MCF 10A (cell line): ENCODE results near the gene RABEP1. TPM values are rescaled to one million over a fixed set of nuclear protein-coding genes. Genes with fewer than 3 reads are reported as not detected.
"Not testable (repeated sequence)": the region's sequence is repeated elsewhere in the genome, so short reads cannot be mapped to it uniquely, and the experiment has no call there.

ENCODE experiments used
- Bru-seq: library from RNA; stranded (reverse); fragments of 400-500 nt; gene quantifications from one replicate; lab custom pipeline; 2021; lab: Mats Ljungman, UMichigan
- BruChase-seq, 2 experiments: library from RNA; stranded (reverse); fragments of 400-500 nt; gene quantifications; one replicate each; lab custom pipeline; 2021; lab: Mats Ljungman, UMichigan
- BruUV-seq: library from RNA; stranded (reverse); fragments of 400-500 nt; replicated peaks from 2 replicates; lab custom pipeline; 2021; lab: Mats Ljungman, UMichigan
- CTCF ChIA-PET: fragments of 300-600 bp; sonication (Branson Sonifier 250); formaldehyde crosslinking; extraction: SDS; loops from one replicate; lab custom pipeline; 2021; ENCODE audit warnings: antibody characterized with exemption, inconsistent platforms; lab: Yijun Ruan, JAX
- POLR2A ChIA-PET: fragments of 300-600, 350-650 bp; sonication (Branson Sonifier 250); formaldehyde crosslinking; extraction: SDS; loops from one replicate; lab custom pipeline; 2020; ENCODE audit warnings: antibody characterized with exemption, inconsistent platforms; lab: Yijun Ruan, JAX
- DNase-seq: peaks from one replicate; pipeline ENCODE4 v3.0.0-alpha.2; 2018; ENCODE audit not compliant: unreplicated experiment
- H3K27ac Mint-ChIP-seq: one replicate; pipeline ENCODE4 v1.8.0; 2022; ENCODE audit warnings: mild to moderate bottlenecking, low read depth, mixed read lengths; ENCODE audit not compliant: unreplicated experiment
- H3K27me3 Mint-ChIP-seq: one replicate; pipeline ENCODE4 v1.8.0; 2022; ENCODE audit warnings: mixed read lengths; ENCODE audit not compliant: insufficient read depth, unreplicated experiment
- H3K36me3 Mint-ChIP-seq: one replicate; pipeline ENCODE4 v1.8.0; 2022; ENCODE audit warnings: mild to moderate bottlenecking, moderate library complexity, mixed read lengths; ENCODE audit not compliant: insufficient read depth, unreplicated experiment
- H3K4me1 Mint-ChIP-seq: one replicate; pipeline ENCODE4 v1.8.0; 2022; ENCODE audit warnings: mixed read lengths; ENCODE audit not compliant: insufficient read depth, unreplicated experiment
- H3K4me3 Mint-ChIP-seq: one replicate; pipeline ENCODE4 v1.8.0; 2022; ENCODE audit warnings: mild to moderate bottlenecking, moderate library complexity, mixed read lengths; ENCODE audit not compliant: unreplicated experiment
- H3K9me3 Mint-ChIP-seq: one replicate; pipeline ENCODE4 v1.8.0; 2022; ENCODE audit warnings: mixed read lengths; ENCODE audit not compliant: unreplicated experiment
- CTCF ChIP-seq: fragments of 200-600 bp; IDR thresholded peaks from one replicate; pipeline ENCODE4 v1.8.0; 2022; ENCODE audit warnings: antibody characterized with exemption, mild to moderate bottlenecking; ENCODE audit not compliant: unreplicated experiment
- intact Hi-C: fragments of 100-400 bp; cut with micrococcal nuclease; formaldehyde crosslinking; loops from 2 replicates; pipeline ENCODE4 v1.14.1; 2022
- long read RNA-seq: library from polyadenylated mRNA; stranded (forward); transcript quantifications from one replicate; pipeline ENCODE4 v2.0.0, GENCODE V29; 2022
- total RNA-seq: library from RNA; stranded (reverse); gene quantifications from 2 replicates; pipeline ENCODE4 v1.2.3, GENCODE V29; 2022

Gene RABEP1, protein sequence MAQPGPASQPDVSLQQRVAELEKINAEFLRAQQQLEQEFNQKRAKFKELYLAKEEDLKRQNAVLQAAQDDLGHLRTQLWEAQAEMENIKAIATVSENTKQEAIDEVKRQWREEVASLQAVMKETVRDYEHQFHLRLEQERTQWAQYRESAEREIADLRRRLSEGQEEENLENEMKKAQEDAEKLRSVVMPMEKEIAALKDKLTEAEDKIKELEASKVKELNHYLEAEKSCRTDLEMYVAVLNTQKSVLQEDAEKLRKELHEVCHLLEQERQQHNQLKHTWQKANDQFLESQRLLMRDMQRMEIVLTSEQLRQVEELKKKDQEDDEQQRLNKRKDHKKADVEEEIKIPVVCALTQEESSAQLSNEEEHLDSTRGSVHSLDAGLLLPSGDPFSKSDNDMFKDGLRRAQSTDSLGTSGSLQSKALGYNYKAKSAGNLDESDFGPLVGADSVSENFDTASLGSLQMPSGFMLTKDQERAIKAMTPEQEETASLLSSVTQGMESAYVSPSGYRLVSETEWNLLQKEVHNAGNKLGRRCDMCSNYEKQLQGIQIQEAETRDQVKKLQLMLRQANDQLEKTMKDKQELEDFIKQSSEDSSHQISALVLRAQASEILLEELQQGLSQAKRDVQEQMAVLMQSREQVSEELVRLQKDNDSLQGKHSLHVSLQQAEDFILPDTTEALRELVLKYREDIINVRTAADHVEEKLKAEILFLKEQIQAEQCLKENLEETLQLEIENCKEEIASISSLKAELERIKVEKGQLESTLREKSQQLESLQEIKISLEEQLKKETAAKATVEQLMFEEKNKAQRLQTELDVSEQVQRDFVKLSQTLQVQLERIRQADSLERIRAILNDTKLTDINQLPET
- total RNA-seq (49.5 and 50.1 TPM in 2 replicates), Bru-seq, nascent RNA (percentile 77 among the genes with signal in this experiment), BruChase-seq, experiment 1, labeled RNA remaining after a 6-hour chase (percentile 86 among the genes with signal in this experiment), BruChase-seq, experiment 2, labeled RNA remaining after a 2-hour chase (percentile 79 among the genes with signal in this experiment)
- long read RNA-seq, full-length matches to known transcripts = 65 of 116 reads
- long read RNA-seq, partial matches to known transcripts = 20 of 116 reads
- long read RNA-seq, other reads (novel, unspliced or antisense) = 31 of 116 reads

GRCh38 chr17:5281814-5282641, at the start of gene RABEP1:
TSS of gene RABEP1 (plus strand) at chr17:5282284. CDS start at chr17:5282487, 203 bp downstream.
- POLR2A ChIA-PET = interaction anchor here (0.6 to 2.4 kb wide), 12 partner anchors 9 to 1371 kb away, joined by 3 to 10 read pairs (median 4); partner anchors contain the start of gene NUP88
- Mint-ChIP-seq H3K4me3 (peak within 1 kb of the TSS; percentile 74), H3K9me3 (no peaks in the 10 kb centered on the region), H3K27ac (peak within 1 kb of the TSS; percentile 51), H3K27me3 (no peaks in the 10 kb centered on the region), H3K4me1 (peaks cover 25% of the 10 kb centered on the region), H3K36me3 (peaks cover 26% of the 10 kb centered on the region)
- intact Hi-C loops = no loop called here
- BruUV-seq = no TSS peak
- CTCF ChIA-PET = interaction anchor here (0.6 to 1.4 kb wide), 2 partner anchors 26 to 372 kb away, joined by 3 to 4 read pairs; no protein-coding TSS in a partner anchor
- peak; percentile 88 for DNase-seq
- no peak for TF ChIP-seq CTCF

DNA sequence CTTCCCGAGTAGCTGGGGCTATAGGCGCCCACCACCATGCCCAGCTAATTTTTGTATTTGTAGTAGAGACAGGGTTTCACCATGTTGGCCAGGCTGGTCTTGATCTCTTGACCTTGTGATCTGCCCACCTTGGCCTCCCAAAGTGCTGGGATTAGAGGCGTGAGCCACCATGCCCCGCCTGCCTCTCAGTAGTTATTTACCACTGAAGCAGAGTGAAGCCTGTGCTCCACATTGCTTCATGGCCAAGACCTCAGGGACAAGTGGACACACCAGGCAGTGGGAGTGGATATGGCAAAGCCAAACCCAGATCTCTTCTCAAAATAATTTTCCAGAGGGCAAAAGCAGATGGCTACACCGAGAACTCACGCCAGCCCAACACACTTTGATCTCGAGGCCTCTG, 48.6 kb upstream of the RABEP1 start:
- H3K27me3 Mint-ChIP-seq, H3K9me3 Mint-ChIP-seq, H3K36me3 Mint-ChIP-seq, DNase-seq, POLR2A ChIA-PET, H3K4me1 Mint-ChIP-seq, intact Hi-C loops, BruUV-seq, H3K27ac Mint-ChIP-seq, H3K4me3 Mint-ChIP-seq: not testable (repeated sequence)
- CTCF ChIA-PET = interaction anchor here (0.7 kb wide), 1 partner anchor 182 kb away, joined by 3 read pairs; no protein-coding TSS in a partner anchor

GRCh38 chr17:5234645-5235576, 47.2 kb upstream of the RABEP1 start, which contains the start of gene SCIMP:
TSS of gene SCIMP (minus strand) at chr17:5234860. CDS start at chr17:5234755, 105 bp downstream.
- Mint-ChIP-seq H3K4me1 (no peaks in the 10 kb centered on the region), H3K27ac (no peak within 1 kb of the TSS), H3K27me3 (no peaks in the 10 kb centered on the region), H3K4me3 (no peak within 1 kb of the TSS), H3K36me3 (no peaks in the 10 kb centered on the region), H3K9me3 (no peaks in the 10 kb centered on the region)
- ChIA-PET POLR2A (no interaction called here), CTCF (interaction anchor here (0.5 kb wide), 1 partner anchor 188 kb away, joined by 4 read pairs; no protein-coding TSS in a partner anchor)
- DNase-seq = no peak
- intact Hi-C loops = loop anchor here (5.0 kb wide), 1 partner anchor 198 kb away; the partner anchor contains the start of gene SLC52A1
- no TSS peak for BruUV-seq
- no peak for TF ChIP-seq CTCF
